Pancreas (tissue), 10 donors: ENCODE results near the gene CELF2. TPM values are rescaled to one million over a fixed set of nuclear protein-coding genes. Genes with fewer than 3 reads are reported as not detected.

Source experiments
- ATAC-seq, 4 donors: fragments of 200-7000 bp; cut with Tn5 transposase; one replicate each; pipeline versions ENCODE4 v1.8.0 to v1.9.1; 2020; ENCODE audit warnings: mild to moderate bottlenecking in 4 of 4, moderate library complexity in 4 of 4
- DNase-seq, 6 donors: peaks; one replicate each; pipeline ENCODE4 v3.0.0-alpha.2; 2020
- FAIRE-seq: peaks from 2 replicates; lab custom pipeline; 2012; peaks lifted over from hg19 to GRCh38; lab: Jason Lieb, UNC
- H3K27ac ChIP-seq, 4 donors: fragments of 200-600 bp; sonication (generic); 1 replicate in 3 of 4; 2 replicates in 1 of 4; pipeline versions ENCODE4 v1.5.0 to v1.8.0; 2020
- H3K27me3 ChIP-seq, 4 donors: fragments of 200-600 bp; one replicate each; pipeline ENCODE4 v1.8.0; 2021
- H3K36me3 ChIP-seq, 3 donors: fragments of 200-600 bp; sonication (generic) in 1 of 3; one replicate each; pipeline versions ENCODE4 v1.5.0 to v1.8.0; 2020 to 2021
- H3K4me1 ChIP-seq, 3 donors: fragments of 200-600 bp; one replicate each; pipeline ENCODE4 v1.8.0; 2021
- H3K4me3 ChIP-seq, 4 donors: fragments of 200-600 bp; sonication (generic) in 2 of 4; one replicate each; pipeline versions ENCODE4 v1.5.0 to v1.8.0; 2020 to 2021
- H3K9me3 ChIP-seq, 4 donors: fragments of 200-600 bp; one replicate each; pipeline ENCODE4 v1.8.0; 2021
- CTCF ChIP-seq, 4 donors: fragments of 200-600 bp; sonication (generic) in 3 of 4; IDR thresholded peaks; one replicate each; pipeline versions ENCODE4 v1.5.0 to v1.8.0; 2021; ENCODE audit warnings: antibody characterized with exemption in 4 of 4
- WGBS, 2 donors: extraction: QIAGEN DNeasy Blood & Tissue Kit; methylation state at CpG; one replicate each; pipeline ENCODE4 v1.1.7; 2013; 5-methylcytosine and 5-hydroxymethylcytosine counted together
- intact Hi-C, 3 donors: fragments of 100-400 bp; cut with DNase I; formaldehyde crosslinking; loops; one replicate each; pipeline versions ENCODE4 v1.11.1 to v1.14.2; 2022
- polyA plus RNA-seq, 2 donors: library from polyadenylated mRNA; stranded (reverse); fragments of 200-250 nt; gene quantifications; one replicate each; pipeline ENCODE4 v1.2.3, GENCODE V29; 2013
- total RNA-seq, 6 donors: library from RNA; stranded (reverse); fragmentation: NEBNext Ultra II Directional in 4 of 6; extraction: Animal tissue kit (Norgen Biotek cat#: 25700) in 4 of 6; gene quantifications; one replicate each; pipeline versions ENCODE4 v1.2.1 to v1.2.4, GENCODE V29; 2021 to 2023
- donor health status: healthy with polysubstance abuse.
- donor health status: DM: no; HTN: no; CAD: no; lungs with moderate emphysema.
- donor health status: DM: no; HTN: no; CAD: no.
- donor health status: control.
- donor health status: control.
- donor health status: Bipolar disorder and iron deficiency.
- donor health status: DM: yes; HTN: yes; CAD: no.
- donor health status: DM: no; HTN: no; CAD: no.
- donor health status: DM: no; HTN: no; CAD: no.
- donor health status: DM: yes; HTN: yes; CAD: no.

CELF2 gene
- total and polyA plus RNA-seq, 8 donors: 1.2 to 11.7 (median 2.2) TPM

GRCh38 chr10:11355592-11355991 is 337.9 kb downstream of the CELF2 start:
- no peak for DNase-seq
- WGBS, 2 donors: 72 to 78% methylated on average over 7 of the region's 7 CpGs
- no peaks in the 10 kb centered on the region for H3K4me1 ChIP-seq
- H3K4me3 ChIP-seq: no peak overlapping the region
- TF ChIP-seq CTCF (IDR thresholded peaks at IDR 0.05): no peak
- H3K27me3 ChIP-seq: no peaks in the 10 kb centered on the region
- H3K9me3 ChIP-seq: no peaks in the 10 kb centered on the region
- no peak for ATAC-seq
- H3K36me3 ChIP-seq: no peaks in the 10 kb centered on the region
- no peak overlapping the region for H3K27ac ChIP-seq
- FAIRE-seq: no peak
- intact Hi-C loops: no loop called here

DNA sequence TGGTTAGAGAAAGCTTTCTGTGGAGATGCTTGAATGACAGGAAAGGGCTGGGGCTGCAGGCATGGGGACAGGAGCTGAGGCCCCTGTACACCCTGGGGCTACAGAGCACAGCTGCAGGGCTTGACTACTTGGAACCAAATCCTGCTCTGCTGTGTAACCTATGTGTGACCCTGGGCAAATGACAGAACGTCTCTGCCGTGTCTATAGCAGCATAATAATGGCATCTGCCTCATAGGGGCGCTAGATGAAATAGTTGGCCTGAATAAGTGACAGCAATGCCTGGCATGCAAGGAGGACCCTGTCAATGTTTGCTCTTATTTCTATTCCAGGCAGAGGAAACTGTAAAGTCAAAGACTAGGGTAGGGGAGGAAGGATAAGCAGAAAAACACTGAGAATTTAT is 339.8 kb downstream of the CELF2 start:
- H3K4me1 ChIP-seq: no peaks in the 10 kb centered on the region
- 36 to 43% methylated on average over 3 of the region's 3 CpGs for WGBS, 2 donors
- no peak overlapping the region for H3K4me3 ChIP-seq
- no peak for TF ChIP-seq CTCF (IDR thresholded peaks at IDR 0.05)
- DNase-seq: no peak
- H3K36me3 ChIP-seq: no peaks in the 10 kb centered on the region
- H3K27ac ChIP-seq: no peak overlapping the region
- H3K27me3 ChIP-seq: no peaks in the 10 kb centered on the region
- H3K9me3 ChIP-seq: no peaks in the 10 kb centered on the region
- no peak for ATAC-seq
- no peak for FAIRE-seq
- intact Hi-C loops: no loop called here

DNA sequence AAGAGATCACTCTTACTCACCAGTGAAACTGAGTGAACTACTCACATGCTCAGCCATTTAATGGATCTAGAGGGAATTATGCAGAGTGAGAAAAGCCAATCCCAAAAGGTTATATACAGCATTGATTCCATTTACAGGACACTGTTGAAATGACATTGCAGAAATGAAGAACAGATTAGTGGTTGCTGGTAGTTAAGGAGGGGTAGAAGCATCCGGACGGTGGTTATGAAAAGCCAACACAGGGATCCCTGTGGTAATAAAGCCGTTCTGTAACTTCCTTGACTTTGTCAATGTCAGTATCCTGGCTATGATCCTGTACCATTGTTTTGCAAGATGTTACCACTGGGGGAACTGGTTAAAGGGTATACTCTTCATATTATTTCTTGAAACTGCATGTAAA is 340.3 kb downstream of the CELF2 start:
- 75 to 88% methylated on average over 3 of the region's 3 CpGs for WGBS, 2 donors
- TF ChIP-seq CTCF (IDR thresholded peaks at IDR 0.05): no peak
- intact Hi-C loops: no loop called here
- no peak for DNase-seq
- no peak for ATAC-seq
- H3K27me3 ChIP-seq: no peaks in the 10 kb centered on the region
- no peaks in the 10 kb centered on the region for H3K4me1 ChIP-seq
- no peaks in the 10 kb centered on the region for H3K9me3 ChIP-seq
- H3K36me3 ChIP-seq: no peaks in the 10 kb centered on the region
- H3K27ac ChIP-seq: no peak overlapping the region
- H3K4me3 ChIP-seq: no peak overlapping the region
- FAIRE-seq: no peak

DNA sequence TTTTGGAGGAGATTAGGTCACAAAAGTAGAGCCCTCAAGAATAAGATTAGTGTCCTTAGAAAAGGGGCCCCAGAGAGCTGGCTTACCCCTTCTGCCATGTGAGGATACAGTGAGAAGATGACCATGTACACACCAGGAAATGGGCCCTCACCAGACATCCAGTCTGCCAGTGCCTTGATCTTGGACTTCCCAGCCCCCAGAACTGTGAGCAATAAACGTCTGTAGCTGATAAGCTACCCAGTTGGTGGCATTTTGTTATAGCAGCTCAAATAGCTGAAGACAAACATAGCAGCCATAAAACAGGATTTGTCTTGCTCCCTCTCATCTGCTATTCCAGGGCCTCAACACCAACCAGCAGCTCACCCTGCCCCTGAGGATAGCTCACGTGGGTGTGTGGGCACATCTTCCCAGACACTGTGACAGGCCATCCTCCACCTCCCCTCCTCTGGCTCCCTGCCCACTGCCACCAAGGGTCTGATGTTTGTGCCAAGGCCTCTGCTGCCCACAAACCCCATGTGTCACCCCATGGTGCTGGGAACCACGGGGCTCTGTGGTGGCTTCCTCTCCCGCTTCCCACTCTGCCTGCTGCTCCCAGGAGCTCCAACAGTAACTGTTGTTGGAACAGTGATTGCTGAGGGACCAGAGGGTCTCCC is 341.4 kb downstream of the CELF2 start:
- no peak for TF ChIP-seq CTCF (IDR thresholded peaks at IDR 0.05)
- H3K36me3 ChIP-seq: no peaks in the 10 kb centered on the region
- ATAC-seq (no peak), DNase-seq (peak in 1 of 6 donors; percentile 43), FAIRE-seq (no peak)
- H3K27me3 ChIP-seq: no peaks in the 10 kb centered on the region
- intact Hi-C loops: no loop called here
- no peaks in the 10 kb centered on the region for H3K4me1 ChIP-seq
- H3K27ac ChIP-seq: no peak overlapping the region
- H3K9me3 ChIP-seq: no peaks in the 10 kb centered on the region
- 57 to 69% methylated on average over 4 of the region's 4 CpGs for WGBS, 2 donors
- no peak overlapping the region for H3K4me3 ChIP-seq

GRCh38 chr10:11359869-11360268 is 342.2 kb downstream of the CELF2 start:
- no peaks in the 10 kb centered on the region for H3K4me1 ChIP-seq
- DNase-seq: no peak
- TF ChIP-seq CTCF (IDR thresholded peaks at IDR 0.05): no peak
- H3K9me3 ChIP-seq: no peaks in the 10 kb centered on the region
- H3K4me3 ChIP-seq: no peak overlapping the region
- ATAC-seq: no peak
- intact Hi-C loops: no loop called here
- H3K36me3 ChIP-seq: no peaks in the 10 kb centered on the region
- WGBS, 2 donors: 75 to 85% methylated on average over 3 of the region's 3 CpGs
- no peak for FAIRE-seq
- no peaks in the 10 kb centered on the region for H3K27me3 ChIP-seq
- no peak overlapping the region for H3K27ac ChIP-seq
